HUES64 (cell line): ENCODE measurements around the gene OXCT2. TPM values are rescaled to one million over a fixed set of nuclear protein-coding genes. Genes with fewer than 3 reads are reported as not detected.
A peak's percentile ranks its signal among the peaks of the same experiment; 100 is the strongest.
"Not testable (repeated sequence)": the region's sequence is repeated elsewhere in the genome, so short reads cannot be mapped to it uniquely, and the experiment has no call there.

Source experiments
- H3K27ac ChIP-seq: 2 replicates; pipeline ENCODE4 v1.7.0; 2013; ENCODE audit warnings: low read depth, low read length, inconsistent platforms
- H3K27me3 ChIP-seq: 2 replicates; pipeline ENCODE4 v1.6.1; 2013; ENCODE audit warnings: mild to moderate bottlenecking, low read length; ENCODE audit not compliant: insufficient read depth
- H3K36me3 ChIP-seq: 2 replicates; pipeline ENCODE4 v1.6.1; 2013; ENCODE audit warnings: mild to moderate bottlenecking, low read length; ENCODE audit not compliant: insufficient read depth
- H3K4me1 ChIP-seq: 2 replicates; pipeline ENCODE4 v1.6.1; 2013; ENCODE audit warnings: mild to moderate bottlenecking, low read length, moderate library complexity; ENCODE audit not compliant: insufficient read depth
- H3K4me3 ChIP-seq: 2 replicates; pipeline ENCODE4 v1.5.1; 2013; ENCODE audit warnings: mild to moderate bottlenecking, low read length, moderate library complexity
- H3K9ac ChIP-seq: 2 replicates; pipeline ENCODE4 v1.6.1; 2013; ENCODE audit warnings: mild to moderate bottlenecking, low read depth, low read length
- H3K9me3 ChIP-seq: 2 replicates; pipeline ENCODE4 v1.6.1; 2013; ENCODE audit warnings: low read depth, low read length; ENCODE audit not compliant: insufficient read depth
- WGBS: fragments of 150-250, 120-280 bp; methylation state at CpG from one replicate; pipeline ENCODE4 v1.1.7; 2013; ENCODE audit warnings: missing lambda C conversion rate; 5-methylcytosine and 5-hydroxymethylcytosine counted together
- polyA plus RNA-seq, 2 experiments: library from polyadenylated mRNA; stranded (reverse); fragments of 50-300 nt; gene quantifications; one replicate each; pipeline ENCODE4 v1.2.3, GENCODE V29; 2013

OXCT2 gene
- 0.50 TPM for polyA plus RNA-seq (2013, experiment 1 of 2)
- 0.76 TPM for polyA plus RNA-seq (2013, experiment 2 of 2)

DNA sequence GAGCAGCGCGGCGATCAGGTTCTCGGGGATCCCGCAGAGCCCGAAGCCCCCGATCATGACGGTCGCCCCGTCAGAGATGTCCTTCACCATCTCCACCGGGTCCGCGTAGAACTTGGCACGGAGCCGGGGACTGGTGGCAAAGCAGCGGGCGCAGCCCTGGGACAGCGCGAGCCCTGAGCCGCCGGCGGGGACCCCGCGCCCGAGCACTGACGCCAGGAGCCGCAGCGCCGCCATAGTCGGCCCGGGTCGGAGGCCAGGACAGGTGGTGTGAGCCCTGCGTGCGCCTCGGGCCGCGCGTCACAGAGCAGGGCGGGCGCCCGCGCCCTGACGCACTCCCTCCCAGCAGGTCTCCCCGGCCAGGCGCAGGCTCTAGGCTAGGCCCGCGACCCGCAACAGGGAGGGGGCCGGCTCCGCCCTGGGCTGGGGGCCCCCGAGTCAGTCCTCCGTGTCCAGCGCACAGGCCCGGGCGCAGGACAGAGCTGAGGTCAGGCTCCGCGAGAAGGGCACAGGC lies at the start of gene OXCT2:
Gene OXCT2 (minus strand): TSS at position 327 of the 511 bp plus-strand sequence. CDS start 93 bp downstream, at position 234.
- not testable (repeated sequence) for H3K9ac ChIP-seq, H3K9me3 ChIP-seq, H3K27ac ChIP-seq, H3K36me3 ChIP-seq, H3K4me1 ChIP-seq
- H3K4me3 ChIP-seq, result peak within 1 kb of the TSS; percentile 32; the same call in 1 of the 2 replicates
- peaks cover 24% of the 10 kb centered on the region for H3K27me3 ChIP-seq
- WGBS, result 5% methylated on average over 46 of the region's 57 CpGs

DNA sequence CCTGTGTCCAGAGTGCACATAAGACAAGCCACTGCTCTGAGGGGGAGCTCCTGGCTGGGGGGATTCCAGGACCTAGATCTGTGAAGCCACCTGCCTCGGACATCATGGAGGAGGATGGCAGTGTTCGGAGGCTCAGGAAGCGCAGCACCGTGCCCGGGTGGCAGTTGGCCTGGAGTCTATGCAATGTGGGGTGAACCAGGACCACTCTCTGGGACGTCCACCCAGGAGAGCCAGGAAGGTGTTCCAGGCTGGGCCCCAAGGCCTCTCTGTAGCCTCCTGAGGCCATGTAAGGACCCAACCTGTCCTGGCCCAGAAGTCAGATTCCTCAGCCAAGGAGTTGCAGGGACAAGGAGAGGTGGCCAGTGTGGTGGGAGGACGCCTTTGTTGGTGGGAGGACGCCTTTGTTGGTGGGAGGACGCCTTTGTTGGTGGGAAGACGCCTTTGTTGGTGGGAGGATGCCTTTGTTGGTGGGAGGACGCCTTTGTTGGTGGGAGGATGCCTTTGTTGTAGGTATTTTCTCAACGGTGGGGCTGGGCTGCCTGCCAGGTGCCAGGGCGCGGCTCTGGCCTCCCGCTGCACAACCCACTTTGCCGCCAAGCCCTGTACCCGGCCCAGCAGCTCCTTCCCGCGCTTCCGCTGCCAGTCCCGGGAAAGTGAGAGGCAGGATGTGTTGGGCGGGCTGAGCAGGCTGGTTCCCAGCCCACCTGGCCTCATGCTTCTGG lies 48.1 kb upstream of the OXCT2 start:
- Histone ChIP-seq H3K4me3 (no peak overlapping the region), H3K36me3 (no peaks in the 10 kb centered on the region), H3K27ac (no peak overlapping the region), H3K4me1 (no peaks in the 10 kb centered on the region), H3K9ac (no peak overlapping the region), H3K9me3 (no peaks in the 10 kb centered on the region), H3K27me3 (no peaks in the 10 kb centered on the region; the same call in 1 of the 2 replicates)
- WGBS, result 92% methylated on average over 22 of the region's 22 CpGs

DNA sequence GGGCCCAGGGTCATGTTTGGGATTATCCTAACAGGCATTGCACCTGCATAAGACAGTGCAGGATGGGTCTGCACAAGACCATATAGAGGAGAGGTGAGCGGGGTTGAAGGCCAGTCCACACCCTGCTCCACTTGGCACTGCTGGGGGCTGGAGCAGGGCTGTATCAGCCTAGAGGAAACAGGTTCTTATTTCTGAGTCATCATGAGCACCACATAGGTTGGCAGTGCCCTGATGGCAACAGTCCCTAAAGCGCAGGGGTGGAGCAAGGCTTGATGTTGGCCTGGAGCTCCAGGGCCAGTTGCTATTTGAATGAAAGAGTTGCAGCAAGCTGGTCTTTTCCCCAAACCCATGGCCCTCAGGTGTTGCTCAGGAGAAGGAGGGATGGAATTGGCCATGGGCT lies 47.3 kb upstream of the OXCT2 start:
- H3K27ac ChIP-seq, result no peak overlapping the region
- no peaks in the 10 kb centered on the region for H3K4me1 ChIP-seq
- H3K4me3 ChIP-seq, result no peak overlapping the region
- no peak overlapping the region for H3K9ac ChIP-seq
- no peaks in the 10 kb centered on the region for H3K36me3 ChIP-seq
- WGBS, result 97% methylated on average over 2 of the region's 2 CpGs
- no peaks in the 10 kb centered on the region; the same call in 1 of the 2 replicates for H3K27me3 ChIP-seq
- H3K9me3 ChIP-seq, result no peaks in the 10 kb centered on the region

DNA sequence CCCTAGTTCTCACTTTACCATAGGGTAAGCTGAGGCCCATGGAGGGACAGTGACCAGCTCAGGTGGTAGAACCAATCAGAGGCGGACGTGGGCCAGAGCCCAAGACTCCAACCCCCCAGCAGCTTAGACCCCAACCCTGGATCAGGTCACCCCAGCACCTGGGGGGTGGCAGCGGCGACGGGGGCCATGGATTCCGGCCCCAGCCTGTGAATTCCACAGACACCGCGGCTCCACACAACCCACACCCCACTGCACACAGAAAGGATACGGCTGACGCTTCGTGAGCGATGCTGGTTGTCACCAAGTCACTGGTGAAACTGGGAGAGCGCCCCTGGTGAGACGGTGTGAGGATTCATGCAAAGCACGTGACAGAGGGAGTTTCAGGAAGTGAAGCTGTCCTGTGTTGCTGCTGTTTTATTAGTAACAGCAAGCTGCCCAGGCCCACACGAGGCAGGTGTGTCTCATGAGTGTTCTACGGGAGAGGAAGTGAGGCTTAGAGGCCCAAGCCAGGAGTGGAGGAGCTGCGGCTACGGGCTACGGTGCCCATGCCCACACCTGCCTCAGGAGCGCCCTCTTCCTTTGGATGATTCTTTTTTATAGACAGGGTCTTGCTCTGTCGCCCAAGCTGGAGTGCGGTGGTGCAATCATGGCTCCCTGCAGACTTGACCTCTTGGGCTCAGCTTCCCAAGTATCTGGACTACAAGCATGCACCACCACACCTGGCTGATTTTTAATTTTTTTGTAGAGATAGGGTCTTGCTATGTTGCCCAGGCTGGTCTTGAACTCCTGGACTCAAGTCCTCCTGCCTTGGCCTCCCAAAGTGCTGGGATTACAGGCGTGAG lies 46.2 kb upstream of the OXCT2 start:
- WGBS, result 85% methylated on average over 16 of the region's 24 CpGs
- not testable (repeated sequence) for H3K27ac ChIP-seq

DNA sequence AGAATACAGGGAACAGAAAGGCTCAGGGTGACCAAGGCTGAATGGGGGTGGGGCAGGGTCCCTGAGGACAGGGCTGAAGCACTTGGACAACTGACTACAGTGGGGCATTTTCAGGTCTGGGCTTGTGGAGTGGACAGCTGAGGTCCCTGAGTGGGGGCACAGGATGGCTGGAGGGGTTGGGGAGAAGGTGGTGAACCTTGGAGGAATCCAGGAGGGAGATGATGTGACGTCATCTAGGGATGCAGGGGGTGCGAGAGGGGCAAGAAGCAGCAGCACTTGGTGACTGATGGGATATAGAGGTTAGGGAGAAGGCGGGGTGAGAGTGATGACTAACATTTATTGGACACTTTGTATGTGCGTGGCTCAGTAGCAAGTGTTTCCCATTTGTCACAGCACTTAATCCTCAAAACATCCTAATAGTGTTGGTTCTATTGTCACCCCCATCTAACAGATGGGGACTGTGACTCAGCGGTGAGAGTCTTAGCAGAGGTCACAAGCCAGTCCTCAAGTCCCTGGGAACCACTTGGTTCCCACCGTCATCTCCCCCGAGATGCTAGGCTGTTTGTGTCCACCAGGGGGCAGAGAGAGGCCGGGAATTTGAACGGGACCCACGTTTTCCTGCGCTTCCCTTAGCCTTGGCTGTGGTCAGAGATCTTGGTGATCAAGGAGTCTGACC lies 45.4 kb upstream of the OXCT2 start:
- no peak overlapping the region for H3K4me3 ChIP-seq
- no peaks in the 10 kb centered on the region for H3K9me3 ChIP-seq
- no peak overlapping the region for H3K9ac ChIP-seq
- no peaks in the 10 kb centered on the region; the same call in 1 of the 2 replicates for H3K27me3 ChIP-seq
- WGBS, result 27% methylated on average over 11 of the region's 11 CpGs
- no peaks in the 10 kb centered on the region for H3K4me1 ChIP-seq
- no peaks in the 10 kb centered on the region for H3K36me3 ChIP-seq
- no peak overlapping the region for H3K27ac ChIP-seq

More for the DNA sequence above, 46.2 kb upstream of the OXCT2 start:
- not testable (repeated sequence) for H3K36me3 ChIP-seq, H3K9me3 ChIP-seq, H3K4me3 ChIP-seq, H3K9ac ChIP-seq, H3K4me1 ChIP-seq, H3K27me3 ChIP-seq

DNA sequence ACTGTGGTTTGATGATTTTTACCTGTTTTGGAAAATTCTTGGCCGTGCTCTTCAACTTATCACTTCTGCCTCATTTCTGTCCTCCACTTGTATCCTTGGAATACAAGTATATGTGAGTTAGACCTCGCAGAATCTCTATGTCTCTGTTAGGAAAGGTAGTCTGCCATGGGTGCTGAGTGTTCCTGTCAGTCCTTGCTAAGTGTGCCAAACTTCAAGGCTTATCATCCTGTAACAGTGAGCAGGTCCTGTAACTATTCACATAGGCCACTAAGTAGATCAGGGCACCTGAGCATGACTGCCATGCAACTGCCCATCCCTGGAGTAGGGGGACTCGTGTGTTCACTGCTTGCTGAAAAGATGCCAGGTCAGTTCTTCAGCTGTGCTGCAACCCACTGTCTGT lies 41.8 kb upstream of the OXCT2 start:
- Histone ChIP-seq H3K9me3 (no peaks in the 10 kb centered on the region), H3K4me3 (no peak overlapping the region), H3K27ac (no peak overlapping the region), H3K4me1 (no peaks in the 10 kb centered on the region), H3K9ac (no peak overlapping the region), H3K27me3 (no peaks in the 10 kb centered on the region; the same call in 1 of the 2 replicates), H3K36me3 (no peaks in the 10 kb centered on the region)
- 88% methylated on average over 2 of the region's 3 CpGs for WGBS

DNA sequence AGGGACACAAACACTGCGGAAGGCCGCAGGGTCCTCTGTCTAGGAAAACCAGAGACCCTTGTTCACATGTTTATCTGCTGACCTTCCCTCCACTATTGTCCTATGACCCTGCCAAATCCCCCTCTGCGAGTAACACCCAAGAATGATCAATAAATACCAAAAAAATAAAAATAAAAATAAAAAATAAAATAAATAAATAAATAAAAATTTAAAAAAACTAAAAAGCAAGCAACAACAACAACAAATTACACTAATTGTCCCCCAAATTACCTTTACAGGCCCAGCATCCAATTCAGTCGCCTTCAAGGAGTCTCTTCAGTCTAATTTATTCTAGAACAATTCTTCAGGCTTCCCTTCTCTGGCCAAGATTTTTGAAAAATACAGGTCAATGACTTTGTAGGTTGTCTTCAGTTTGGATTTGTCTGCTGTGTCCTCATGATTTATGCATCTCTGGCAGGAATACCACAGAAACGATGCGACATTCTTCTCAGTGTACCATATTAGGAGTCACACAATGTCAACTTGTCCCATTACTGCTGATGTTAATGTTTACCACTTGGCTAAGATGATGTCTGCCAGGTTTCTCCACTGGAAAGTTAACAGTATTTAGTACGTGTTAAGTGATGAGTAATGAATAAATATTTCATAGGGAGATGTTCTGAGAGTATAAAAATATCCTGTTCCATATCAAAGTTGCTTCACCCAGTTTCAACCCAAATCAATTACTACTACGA lies 37.8 kb upstream of the OXCT2 start:
- H3K9ac ChIP-seq, result no peak overlapping the region
- no peak overlapping the region for H3K4me3 ChIP-seq
- H3K4me1 ChIP-seq, result 0 out of 2 replicates have a peak, but pooled peaks cover under 1% of the 10 kb centered on the region
- no peak overlapping the region for H3K27ac ChIP-seq
- 89% methylated on average over 4 of the region's 8 CpGs for WGBS
- H3K36me3 ChIP-seq, result no peaks in the 10 kb centered on the region
- H3K27me3 ChIP-seq, result no peaks in the 10 kb centered on the region
- peaks cover 4% of the 10 kb centered on the region; the same call in 1 of the 2 replicates for H3K9me3 ChIP-seq

DNA sequence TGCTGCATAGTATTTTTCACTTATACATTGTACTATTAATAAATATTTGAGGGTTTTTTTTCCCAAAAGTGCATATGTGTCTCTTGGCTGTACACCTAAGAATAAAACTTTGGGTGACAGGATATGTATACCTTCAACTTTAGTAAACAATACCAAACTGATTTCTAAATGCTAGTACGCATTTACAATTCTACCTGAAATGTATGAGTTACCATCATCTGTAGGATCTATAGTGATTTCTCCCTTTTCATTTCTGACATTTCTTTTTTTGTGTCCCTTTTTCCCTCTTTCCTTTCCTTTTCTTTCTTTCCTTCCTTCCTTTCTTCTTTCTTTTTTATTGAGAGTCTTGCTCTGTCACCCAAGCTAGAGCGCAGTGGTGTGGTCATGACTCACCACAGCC lies 34.2 kb upstream of the OXCT2 start:
- Histone ChIP-seq H3K4me1 (peaks cover 5% of the 10 kb centered on the region; the same call in 1 of the 2 replicates), H3K4me3 (no peak overlapping the region), H3K27ac (no peak overlapping the region), H3K27me3 (no peaks in the 10 kb centered on the region), H3K9ac (no peak overlapping the region), H3K9me3 (peaks cover 4% of the 10 kb centered on the region; the same call in 1 of the 2 replicates), H3K36me3 (no peaks in the 10 kb centered on the region)
- 100% methylated on average over 2 of the region's 2 CpGs for WGBS

DNA sequence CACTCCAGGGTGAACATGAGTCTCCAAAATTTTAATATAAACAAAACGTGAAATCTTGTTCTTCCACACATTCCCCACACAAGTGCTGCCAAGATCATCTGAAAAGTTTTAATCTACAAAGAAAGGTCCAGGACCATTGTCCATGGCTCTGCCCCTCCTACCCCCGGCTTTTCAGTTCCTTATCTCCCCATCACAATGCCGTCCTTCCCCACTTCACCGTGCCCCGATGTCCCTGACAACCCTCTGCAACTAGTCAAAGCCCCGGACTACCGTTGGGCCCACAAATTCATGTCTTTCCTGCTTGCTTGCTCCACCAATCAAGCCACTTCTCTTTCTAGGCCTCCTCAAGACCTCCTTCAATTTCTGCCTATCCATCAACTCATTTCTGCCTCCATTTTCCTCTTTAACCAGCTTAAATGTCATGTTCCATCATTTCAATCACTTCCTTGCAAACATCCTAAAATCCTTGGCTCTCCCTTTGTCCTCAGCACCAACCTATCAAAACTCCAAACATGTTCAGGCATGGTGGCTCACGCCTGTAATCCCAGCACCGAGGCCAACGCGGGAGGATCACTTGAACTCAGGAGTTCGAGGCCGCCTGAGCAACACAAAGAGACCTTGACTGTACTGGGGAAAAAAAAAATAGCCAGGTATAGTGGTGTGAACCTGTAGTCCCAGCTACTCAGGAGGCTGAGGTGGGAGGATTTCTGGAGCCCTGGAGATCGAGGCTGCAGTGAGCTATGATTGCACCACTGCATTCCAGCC lies 31.5 kb upstream of the OXCT2 start:
- no peak overlapping the region for H3K4me3 ChIP-seq
- no peak overlapping the region for H3K9ac ChIP-seq
- peaks cover 5% of the 10 kb centered on the region; the same call in 1 of the 2 replicates for H3K4me1 ChIP-seq
- peaks cover 4% of the 10 kb centered on the region; the same call in 1 of the 2 replicates for H3K9me3 ChIP-seq
- H3K36me3 ChIP-seq, result no peaks in the 10 kb centered on the region
- no peak overlapping the region for H3K27ac ChIP-seq
- H3K27me3 ChIP-seq, result peaks cover 3% of the 10 kb centered on the region
- WGBS, result 93% methylated on average over 14 of the region's 14 CpGs

DNA sequence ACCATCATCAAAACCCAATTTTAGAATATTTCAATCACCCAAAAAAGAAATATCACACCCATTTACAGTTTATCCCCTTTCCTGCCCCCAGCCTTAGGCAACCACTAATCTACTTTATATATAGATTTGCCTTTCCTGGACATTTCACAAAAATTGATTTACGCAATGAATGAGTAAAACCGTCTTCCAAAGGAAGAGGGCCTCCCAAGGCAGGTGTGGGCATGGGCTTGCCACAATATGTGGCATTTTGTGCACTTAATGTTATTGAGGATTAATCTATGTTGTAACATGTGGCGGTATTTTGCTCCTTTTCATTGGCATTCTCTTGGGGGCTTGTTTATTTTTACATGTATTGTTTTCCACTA lies 29.3 kb upstream of the OXCT2 start:
- Histone ChIP-seq H3K36me3 (no peaks in the 10 kb centered on the region), H3K27ac (no peak overlapping the region), H3K4me1 (peaks cover 5% of the 10 kb centered on the region; the same call in 1 of the 2 replicates), H3K27me3 (peaks cover 3% of the 10 kb centered on the region), H3K9ac (no peak overlapping the region), H3K4me3 (no peak overlapping the region), H3K9me3 (peaks cover 1% of the 10 kb centered on the region; the same call in 1 of the 2 replicates)
- 91% methylated on average over 3 of the region's 3 CpGs for WGBS
